GM19397 (cell line): ENCODE results near the gene ETNK2.

Source experiments
- ATAC-seq: cut with Tn5 transposase; IDR thresholded peaks from one replicate; pipeline ENCODE4 v1.9.1; 2021; ENCODE audit warnings: mild to moderate bottlenecking, moderate library complexity; ENCODE audit not compliant: unreplicated experiment

ETNK2 gene

GRCh38 chr1:204151552-204152309 lies at the start of gene ETNK2:
TSS of gene ETNK2 (minus strand) at chr1:204152044. CDS start at chr1:204151852, 192 bp downstream.
- no peak for ATAC-seq

- no peak for ATAC-seq
These were observed 49.6 kb upstream of the ETNK2 start for GRCh38 chr1:204201348-204202040.

- ATAC-seq: no peak
These were observed 47.7 kb upstream of the ETNK2 start for GRCh38 chr1:204199579-204199978.

GRCh38 chr1:204198348-204199340 lies 46.8 kb upstream of the ETNK2 start:
- no peak for ATAC-seq

- no peak for ATAC-seq
These were observed 45.2 kb upstream of the ETNK2 start for GRCh38 chr1:204197068-204197467.

GRCh38 chr1:204196068-204196795 lies 44.4 kb upstream of the ETNK2 start, which contains the start of gene KISS1:
TSS of gene KISS1 (minus strand) at chr1:204196491. CDS start at chr1:204192876, 3,615 bp downstream.
- ATAC-seq: no peak

GRCh38 chr1:204194771-204195170 lies 42.9 kb upstream of the ETNK2 start:
- ATAC-seq: no peak

GRCh38 chr1:204194080-204194479 lies 42.2 kb upstream of the ETNK2 start:
- ATAC-seq: no peak

- no peak for ATAC-seq
These were observed 40.9 kb upstream of the ETNK2 start for GRCh38 chr1:204192589-204193352.

- ATAC-seq: no peak
These were observed 40.2 kb upstream of the ETNK2 start for GRCh38 chr1:204192046-204192445.

GRCh38 chr1:204191456-204191855 lies 39.6 kb upstream of the ETNK2 start:
- no peak for ATAC-seq

GRCh38 chr1:204190212-204191211 lies 38.7 kb upstream of the ETNK2 start:
- ATAC-seq: no peak

GRCh38 chr1:204188959-204189639 lies 37.3 kb upstream of the ETNK2 start:
- no peak for ATAC-seq

GRCh38 chr1:204186597-204186996 lies 34.8 kb upstream of the ETNK2 start:
- ATAC-seq: no peak

- ATAC-seq: no peak
These were observed 29.3 kb upstream of the ETNK2 start for GRCh38 chr1:204181116-204181515.

GRCh38 chr1:204180133-204180532 lies 28.3 kb upstream of the ETNK2 start:
- no peak for ATAC-seq

- ATAC-seq: no peak
These were observed 26.8 kb upstream of the ETNK2 start for GRCh38 chr1:204178487-204179281.
